GM12892 (cell line): ENCODE data around the gene UVRAG.

Experiments
- POLR2A ChIP-seq: IDR thresholded peaks from 2 replicates; pipeline ENCODE4 v1.6.1; 2011; ENCODE audit warnings: low read depth, low read length, control low read depth
- POLR2AphosphoS5 ChIP-seq: IDR thresholded peaks from 2 replicates; pipeline ENCODE4 v1.6.1; 2011; ENCODE audit warnings: low read depth, low read length, control low read depth

- TF ChIP-seq POLR2A (no peak), POLR2AphosphoS5 (no peak)
These were observed 47.3 kb upstream of the UVRAG start for GRCh38 chr11:75767793-75768111.
